ENCODE measurements around the gene SRR. TPM values are rescaled to one million over a fixed set of nuclear protein-coding genes. Genes with fewer than 3 reads are reported as not detected.

The SRR gene
- total RNA-seq, 2 experiments from 2014 or later: 18.6 to 18.8 TPM

- H3K36me3 Mint-ChIP-seq: peaks cover 7% of the 10 kb centered on the region
- H3K27ac Mint-ChIP-seq: peak within 1 kb of the TSS; percentile 93
- peak within 1 kb of the TSS; percentile 100 for H3K4me3 Mint-ChIP-seq
- peaks cover 21% of the 10 kb centered on the region for H3K4me1 Mint-ChIP-seq
- CTCF ChIA-PET: interaction anchor here (0.9 to 7.3 kb wide), 21 partner anchors 10 to 284 kb away, joined by 3 to 64 read pairs (median 5); partner anchors contain the start of genes HIC1, SMG6 and SRR
- no peaks in the 10 kb centered on the region for H3K27me3 Mint-ChIP-seq
- DNase-seq (peak; percentile 94), ATAC-seq (peak; percentile 91)
- H3K9me3 Mint-ChIP-seq (ENCODE audit: low read depth): no peaks in the 10 kb centered on the region
Observed at GRCh38 chr17:2336215-2336851, 32.6 kb downstream of the SRR start, which contains the start of gene TSR1. TSR1 (minus strand) TSS chr17:2336457; CDS start chr17:2336427, 30 bp downstream.

GRCh38 chr17:2336852-2337543, 33.2 kb downstream of the SRR start, which contains the start of gene SGSM2:
SGSM2 (plus strand) TSS chr17:2337501; CDS start chr17:2337689, 188 bp downstream.
- CTCF ChIA-PET: interaction anchor here (1.0 to 7.3 kb wide), 17 partner anchors 9 to 284 kb away, joined by 3 to 64 read pairs (median 6); partner anchors contain the start of genes HIC1, SMG6 and SRR
- DNase-seq: peak; percentile 79
- Mint-ChIP-seq H3K27me3 (no peaks in the 10 kb centered on the region), H3K4me3 (peak within 1 kb of the TSS; percentile 100), H3K27ac (peak within 1 kb of the TSS; percentile 93), H3K4me1 (peaks cover 24% of the 10 kb centered on the region), H3K9me3 (ENCODE audit: low read depth) (no peaks in the 10 kb centered on the region), H3K36me3 (peaks cover 10% of the 10 kb centered on the region)
- ATAC-seq: peak; percentile 59

GRCh38 chr17:2337544-2338314, 34.0 kb downstream of the SRR start:
- Mint-ChIP-seq H3K4me3 (peak overlapping the region; percentile 100), H3K27ac (peak overlapping the region; percentile 71), H3K36me3 (peaks cover 10% of the 10 kb centered on the region), H3K4me1 (peaks cover 24% of the 10 kb centered on the region), H3K27me3 (no peaks in the 10 kb centered on the region), H3K9me3 (ENCODE audit: low read depth) (no peaks in the 10 kb centered on the region)
- CTCF ChIA-PET: interaction anchor here (1.1 to 7.3 kb wide), 7 partner anchors 8 to 283 kb away, joined by 3 to 64 read pairs (median 6); partner anchors contain the start of gene HIC1
- ATAC-seq (peak; percentile 46), DNase-seq (peak; percentile 69)

- H3K9me3 Mint-ChIP-seq (ENCODE audit: low read depth): no peaks in the 10 kb centered on the region
- H3K4me3 Mint-ChIP-seq: peak overlapping the region; percentile 100
- CTCF ChIA-PET: interaction anchor here (1.1 to 7.3 kb wide), 5 partner anchors 14 to 283 kb away, joined by 4 to 64 read pairs (median 6); partner anchors contain the start of gene HIC1
- H3K36me3 Mint-ChIP-seq: peaks cover 10% of the 10 kb centered on the region
- peak overlapping the region; percentile 71 for H3K27ac Mint-ChIP-seq
- no peak for ATAC-seq
- peaks cover 28% of the 10 kb centered on the region for H3K4me1 Mint-ChIP-seq
- no peaks in the 10 kb centered on the region for H3K27me3 Mint-ChIP-seq
- no peak for DNase-seq
Observed at GRCh38 chr17:2338315-2338657, 34.5 kb downstream of the SRR start.

- Mint-ChIP-seq H3K4me3 (no peak overlapping the region), H3K9me3 (ENCODE audit: low read depth) (no peaks in the 10 kb centered on the region), H3K27ac (no peak overlapping the region), H3K36me3 (peaks cover 6% of the 10 kb centered on the region), H3K27me3 (no peaks in the 10 kb centered on the region), H3K4me1 (peaks cover 15% of the 10 kb centered on the region)
- DNase-seq (peak; percentile 58), ATAC-seq (peak; percentile 42)
- CTCF ChIA-PET: no interaction called here
Observed at GRCh38 chr17:2343421-2343820, 39.7 kb downstream of the SRR start.

- H3K27me3 Mint-ChIP-seq: no peaks in the 10 kb centered on the region
- H3K4me1 Mint-ChIP-seq: peaks cover 14% of the 10 kb centered on the region
- no peak for ATAC-seq
- H3K9me3 Mint-ChIP-seq (ENCODE audit: low read depth): no peaks in the 10 kb centered on the region
- CTCF ChIA-PET: no interaction called here
- H3K4me3 Mint-ChIP-seq: no peak overlapping the region
- DNase-seq: no peak
- peaks cover 8% of the 10 kb centered on the region for H3K36me3 Mint-ChIP-seq
- H3K27ac Mint-ChIP-seq: no peak overlapping the region
Observed at GRCh38 chr17:2344528-2344927, 40.8 kb downstream of the SRR start.

GRCh38 chr17:2346475-2346874, 42.7 kb downstream of the SRR start:
- Mint-ChIP-seq H3K4me3 (no peak overlapping the region), H3K27ac (no peak overlapping the region), H3K9me3 (ENCODE audit: low read depth) (no peaks in the 10 kb centered on the region), H3K4me1 (peaks cover 11% of the 10 kb centered on the region), H3K27me3 (no peaks in the 10 kb centered on the region), H3K36me3 (peaks cover 8% of the 10 kb centered on the region)
- CTCF ChIA-PET: interaction anchor here (2.2 kb wide), 1 partner anchor 10 kb away, joined by 12 read pairs; the partner anchor contains the start of genes SGSM2 and TSR1
- no peak for DNase-seq
- no peak for ATAC-seq

GRCh38 chr17:2347805-2348685, 44.3 kb downstream of the SRR start:
- Mint-ChIP-seq H3K4me3 (no peak overlapping the region), H3K9me3 (ENCODE audit: low read depth) (no peaks in the 10 kb centered on the region), H3K27me3 (no peaks in the 10 kb centered on the region), H3K27ac (no peak overlapping the region), H3K36me3 (peaks cover 5% of the 10 kb centered on the region), H3K4me1 (peaks cover 8% of the 10 kb centered on the region)
- CTCF ChIA-PET: interaction anchor here (0.8 to 2.2 kb wide), 3 partner anchors 8 to 68 kb away, joined by 3 to 6 read pairs (median 4); no protein-coding TSS in a partner anchor
- ATAC-seq: no peak
- no peak for DNase-seq

- H3K27me3 Mint-ChIP-seq: no peaks in the 10 kb centered on the region
- peaks cover 2% of the 10 kb centered on the region for H3K36me3 Mint-ChIP-seq
- peaks cover 15% of the 10 kb centered on the region for H3K4me1 Mint-ChIP-seq
- no peak for ATAC-seq
- H3K27ac Mint-ChIP-seq: no peak overlapping the region
- H3K9me3 Mint-ChIP-seq (ENCODE audit: low read depth): no peaks in the 10 kb centered on the region
- no peak overlapping the region for H3K4me3 Mint-ChIP-seq
- no peak for DNase-seq
- CTCF ChIA-PET: interaction anchor here (4.8 kb wide), 1 partner anchor 13 kb away, joined by 64 read pairs; the partner anchor contains the start of genes SGSM2 and TSR1
Observed at GRCh38 chr17:2351269-2351668, 47.5 kb downstream of the SRR start.

- no peaks in the 10 kb centered on the region for H3K27me3 Mint-ChIP-seq
- H3K27ac Mint-ChIP-seq: peak overlapping the region; percentile 85
- peak overlapping the region; percentile 14 for H3K4me3 Mint-ChIP-seq
- CTCF ChIA-PET: interaction anchor here (0.7 to 4.8 kb wide), 10 partner anchors 16 to 329 kb away, joined by 3 to 64 read pairs (median 9); partner anchors contain the start of genes HIC1, RTN4RL1, SGSM2 and TSR1
- DNase-seq (no peak), ATAC-seq (no peak)
- H3K36me3 Mint-ChIP-seq: peaks cover 2% of the 10 kb centered on the region
- peaks cover 15% of the 10 kb centered on the region for H3K4me1 Mint-ChIP-seq
- H3K9me3 Mint-ChIP-seq (ENCODE audit: low read depth): no peaks in the 10 kb centered on the region
Observed at GRCh38 chr17:2354311-2354710, 50.6 kb downstream of the SRR start.

- Mint-ChIP-seq H3K27ac (no peak overlapping the region), H3K27me3 (no peaks in the 10 kb centered on the region), H3K36me3 (no peaks in the 10 kb centered on the region), H3K9me3 (ENCODE audit: low read depth) (no peaks in the 10 kb centered on the region), H3K4me3 (no peak overlapping the region), H3K4me1 (peaks cover 15% of the 10 kb centered on the region)
- no peak for DNase-seq
- no peak for ATAC-seq
- CTCF ChIA-PET: no interaction called here
Observed at GRCh38 chr17:2357237-2357636, 53.5 kb downstream of the SRR start.

- peaks cover 14% of the 10 kb centered on the region for H3K4me1 Mint-ChIP-seq
- ATAC-seq (no peak), DNase-seq (no peak)
- H3K27ac Mint-ChIP-seq: no peak overlapping the region
- no peaks in the 10 kb centered on the region for H3K9me3 Mint-ChIP-seq (ENCODE audit: low read depth)
- no peak overlapping the region for H3K4me3 Mint-ChIP-seq
- H3K27me3 Mint-ChIP-seq: no peaks in the 10 kb centered on the region
- CTCF ChIA-PET: interaction anchor here (1.4 kb wide), 1 partner anchor 58 kb away, joined by 5 read pairs; no protein-coding TSS in a partner anchor
- H3K36me3 Mint-ChIP-seq: peaks cover 2% of the 10 kb centered on the region
Observed at GRCh38 chr17:2357931-2358434, 54.2 kb downstream of the SRR start.

Data from activated CD8-positive, alpha-beta memory T cell treated with anti-CD3 and anti-CD28 coated beads, Interleukin-2, amount 10 ng/mL, durations not matched to agents 7 days and 5 days (primary cell).